PC-3 (cell line): ENCODE data around the gene LGALS3BP.
A peak's percentile ranks its signal among the peaks of the same experiment; 100 is the strongest.

Experiments
- CTCF ChIP-seq: fragments of 300-600 bp; sonication (generic); conservative IDR thresholded peaks from 2 replicates; pipeline ENCODE4 v1.5.1; 2017; ENCODE audit warnings: antibody characterized with exemption, low read depth, mild to moderate bottlenecking, low read length
- EZH2 ChIP-seq: fragments of 300-600 bp; sonication (generic); IDR thresholded peaks from one replicate; pipeline ENCODE4 v1.6.1; 2017; ENCODE audit warnings: antibody characterized with exemption, mild to moderate bottlenecking, low read length; ENCODE audit not compliant: unreplicated experiment
- EZH2phosphoT487 ChIP-seq: fragments of 300-600 bp; sonication (generic); IDR thresholded peaks from 2 replicates; pipeline ENCODE4 v1.6.1; 2018; ENCODE audit warnings: mild to moderate bottlenecking, antibody characterized with exemption, low read length, borderline replicate concordance

- TF ChIP-seq CTCF (peak; percentile 97), EZH2 (no peak), EZH2phosphoT487 (no peak)
Measured at GRCh38 chr17:78970834-78971755, 8.6 kb downstream of the LGALS3BP start.
